Neural cell (in vitro differentiated cells): Measurements from ENCODE around the gene NPHP4. TPM values are rescaled to one million over a fixed set of nuclear protein-coding genes. Genes with fewer than 3 reads are reported as not detected.

Experiments
- H2AFZ ChIP-seq: fragments of 200-600, 300-800 bp; sonication (generic), shearing (Covaris generic); 2 replicates; pipeline ENCODE4 v1.6.0; 2014; ENCODE audit warnings: low read depth, mild to moderate bottlenecking, antibody characterized with exemption, low read length, moderate library complexity
- H3F3A ChIP-seq: fragments of 200-600 bp; shearing (Covaris generic); 2 replicates; pipeline ENCODE4 v1.6.1; 2016; ENCODE audit warnings: mild to moderate bottlenecking, moderate library complexity, mixed read lengths, antibody characterized with exemption, low read length; ENCODE audit not compliant: insufficient read depth, poor library complexity, severe bottlenecking
- H3K27ac ChIP-seq: fragments of 200-600, 300-800 bp; sonication (generic), shearing (Covaris generic); 2 replicates; pipeline ENCODE4 v1.5.1; 2014; ENCODE audit warnings: mild to moderate bottlenecking, low read length, moderate library complexity
- H3K27me3 ChIP-seq: fragments of 300-800, 200-600 bp; sonication (generic), shearing (Covaris generic); 2 replicates; pipeline ENCODE4 v1.6.0; 2014; ENCODE audit warnings: mild to moderate bottlenecking, low read depth, low read length, moderate library complexity; ENCODE audit not compliant: insufficient read depth
- H3K36me3 ChIP-seq: fragments of 300-800, 200-600 bp; sonication (generic), shearing (Covaris generic); 2 replicates; pipeline ENCODE4 v1.5.1; 2014; ENCODE audit warnings: mild to moderate bottlenecking, antibody characterized with exemption, low read length, moderate library complexity; ENCODE audit not compliant: insufficient read depth
- H3K4me2 ChIP-seq: fragments of 300-800, 200-600 bp; sonication (generic), shearing (Covaris generic); 2 replicates; pipeline ENCODE4 v1.6.0; 2014; ENCODE audit warnings: mild to moderate bottlenecking, low read length
- H3K4me3 ChIP-seq: fragments of 300-800, 200-600 bp; sonication (generic), shearing (Covaris generic); 2 replicates; pipeline ENCODE4 v1.5.1; 2014; ENCODE audit warnings: mild to moderate bottlenecking, low read length, moderate library complexity
- H3K79me2 ChIP-seq: fragments of 200-600 bp; shearing (Covaris generic); replicated peaks from 2 replicates; pipeline ENCODE4 v1.6.0; 2014; ENCODE audit warnings: mild to moderate bottlenecking, low read length, moderate library complexity; ENCODE audit not compliant: insufficient read depth
- H3K9ac ChIP-seq: fragments of 300-800, 200-600 bp; sonication (generic), shearing (Covaris generic); 2 replicates; pipeline ENCODE4 v1.6.1; 2016; ENCODE audit warnings: mild to moderate bottlenecking, low read length, mixed read lengths
- H3K9me2 ChIP-seq: fragments of 200-600 bp; shearing (Covaris generic); 2 replicates; pipeline ENCODE4 v1.6.1; 2016; ENCODE audit warnings: mild to moderate bottlenecking, low read length, mixed read lengths; ENCODE audit not compliant: insufficient read depth
- H3K9me3 ChIP-seq: fragments of 200-600, 300-800 bp; sonication (generic), shearing (Covaris generic); 2 replicates; pipeline ENCODE4 v1.6.1; 2016; ENCODE audit warnings: mild to moderate bottlenecking, mixed run types, low read length, moderate library complexity, mixed read lengths
- H4K20me1 ChIP-seq: fragments of 200-600 bp; shearing (Covaris generic); 2 replicates; pipeline ENCODE4 v1.6.1; 2016; ENCODE audit warnings: mild to moderate bottlenecking, mixed run types; ENCODE audit not compliant: insufficient read depth
- CTCF ChIP-seq: fragments of 450-650 bp; IDR thresholded peaks from 2 replicates; pipeline ENCODE4 v1.5.1; 2014; ENCODE audit warnings: antibody characterized with exemption, mild to moderate bottlenecking, moderate library complexity; ENCODE audit not compliant: poor library complexity, severe bottlenecking
- EP300 ChIP-seq: fragments of 450-650 bp; conservative IDR thresholded peaks from 2 replicates; pipeline ENCODE4 v1.6.1; 2014; ENCODE audit warnings: antibody characterized with exemption, mild to moderate bottlenecking, moderate library complexity; ENCODE audit not compliant: poor library complexity, severe bottlenecking
- EZH2 ChIP-seq: fragments of 200-600, 300-800 bp; shearing (Covaris generic), sonication (generic); IDR thresholded peaks from 2 replicates; pipeline ENCODE4 v1.6.1; 2014; ENCODE audit warnings: antibody characterized with exemption, low read length, borderline replicate concordance, mild to moderate bottlenecking; ENCODE audit not compliant: insufficient read depth, poor library complexity, severe bottlenecking
- MXI1 ChIP-seq: fragments of 450-650 bp; conservative IDR thresholded peaks from 2 replicates; pipeline ENCODE4 v1.6.1; 2014; ENCODE audit warnings: antibody characterized with exemption, mild to moderate bottlenecking; ENCODE audit not compliant: poor library complexity, severe bottlenecking
- POLR2AphosphoS5 ChIP-seq: IDR thresholded peaks from 2 replicates; pipeline ENCODE4 v1.6.1; 2012
- RAD21 ChIP-seq: fragments of 450-650 bp; conservative IDR thresholded peaks from 2 replicates; pipeline ENCODE4 v1.6.1; 2014; ENCODE audit warnings: antibody characterized with exemption, mild to moderate bottlenecking, moderate library complexity
- REST ChIP-seq: IDR thresholded peaks from 2 replicates; pipeline ENCODE4 v1.6.1; 2012; ENCODE audit warnings: borderline replicate concordance
- SMC3 ChIP-seq: fragments of 450-650 bp; conservative IDR thresholded peaks from 2 replicates; pipeline ENCODE4 v1.6.1; 2014; ENCODE audit warnings: antibody characterized with exemption, mild to moderate bottlenecking, moderate library complexity; ENCODE audit not compliant: poor library complexity
- TAF1 ChIP-seq: IDR thresholded peaks from 2 replicates; pipeline ENCODE4 v1.6.1; 2012; ENCODE audit warnings: low read depth
- polyA plus RNA-seq: library from polyadenylated mRNA; depleted of rRNA; stranded (reverse); fragments of >200 nt; gene quantifications from 2 replicates; pipeline ENCODE4 v1.2.3, GENCODE V29; 2014

The NPHP4 gene
- polyA plus RNA-seq, 1 donor from 2014 or later: 17.1 TPM

GRCh38 chr1:5951846-5952410 is 40.3 kb downstream of the NPHP4 start:
- no peaks in the 10 kb centered on the region for H3F3A ChIP-seq
- H3K4me3 ChIP-seq: no peak overlapping the region
- H4K20me1 ChIP-seq: no peaks in the 10 kb centered on the region
- no peaks in the 10 kb centered on the region for H3K9me2 ChIP-seq
- TF ChIP-seq EP300 (no peak), POLR2AphosphoS5 (no peak), MXI1 (no peak)
- no peak overlapping the region for H3K9ac ChIP-seq
- no peaks in the 10 kb centered on the region for H3K36me3 ChIP-seq
- no peaks in the 10 kb centered on the region for H3K27me3 ChIP-seq
- H3K79me2 ChIP-seq: no peaks in the 10 kb centered on the region
- H3K27ac ChIP-seq: no peak overlapping the region
- no peak overlapping the region for H2AFZ ChIP-seq
- no peak overlapping the region for H3K4me2 ChIP-seq
- H3K9me3 ChIP-seq: no peaks in the 10 kb centered on the region

GRCh38 chr1:5950994-5951785 is 41.0 kb downstream of the NPHP4 start:
- Histone ChIP-seq H3K9ac (no peak overlapping the region), H3K36me3 (no peaks in the 10 kb centered on the region), H3K27me3 (no peaks in the 10 kb centered on the region), H3K79me2 (no peaks in the 10 kb centered on the region), H4K20me1 (no peaks in the 10 kb centered on the region), H3K4me3 (no peak overlapping the region), H2AFZ (no peak overlapping the region), H3K27ac (no peak overlapping the region), H3F3A (no peaks in the 10 kb centered on the region), H3K9me3 (no peaks in the 10 kb centered on the region), H3K9me2 (no peaks in the 10 kb centered on the region), H3K4me2 (no peak overlapping the region)
- TF ChIP-seq TAF1 (no peak), REST (no peak), POLR2AphosphoS5 (no peak)

GRCh38 chr1:5950201-5950895 is 41.9 kb downstream of the NPHP4 start:
- Histone ChIP-seq H2AFZ (no peak overlapping the region), H3K9me3 (no peaks in the 10 kb centered on the region), H3K36me3 (no peaks in the 10 kb centered on the region), H3K27ac (no peak overlapping the region), H3F3A (no peaks in the 10 kb centered on the region), H4K20me1 (no peaks in the 10 kb centered on the region), H3K9me2 (no peaks in the 10 kb centered on the region), H3K4me3 (no peak overlapping the region), H3K9ac (no peak overlapping the region), H3K4me2 (no peak overlapping the region), H3K27me3 (no peaks in the 10 kb centered on the region), H3K79me2 (no peaks in the 10 kb centered on the region)
- TF ChIP-seq EZH2 (no peak), MXI1 (no peak), TAF1 (no peak), POLR2AphosphoS5 (no peak), EP300 (no peak), CTCF (no peak), RAD21 (no peak), REST (no peak), SMC3 (no peak)
